ENCODE data around the gene GRIK4.
"Not testable (repeated sequence)": the region's sequence is repeated elsewhere in the genome, so short reads cannot be mapped to it uniquely, and the experiment has no call there.

GRIK4 gene

DNA sequence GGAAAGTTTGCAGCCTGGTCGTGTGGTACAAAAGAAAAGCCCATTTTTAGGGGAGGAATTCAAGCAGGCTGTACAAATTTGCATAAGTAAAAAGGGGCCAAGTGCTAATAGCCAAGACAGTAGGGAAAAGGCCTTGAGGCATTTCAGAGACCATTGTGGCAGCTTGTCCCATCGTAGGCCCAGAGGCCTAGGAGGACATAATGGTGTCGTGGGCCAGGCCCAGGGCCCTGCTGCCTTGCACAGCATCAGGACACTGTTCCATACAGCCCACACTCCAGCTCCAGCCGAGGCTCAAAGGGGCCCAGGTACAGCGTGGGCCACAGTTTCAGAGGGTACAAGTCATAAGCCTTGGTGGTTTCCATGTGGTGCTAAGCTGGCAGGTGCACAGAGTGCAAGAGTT is 106.9 kb downstream of the GRIK4 start:
- TF ChIP-seq, protein P1, sequence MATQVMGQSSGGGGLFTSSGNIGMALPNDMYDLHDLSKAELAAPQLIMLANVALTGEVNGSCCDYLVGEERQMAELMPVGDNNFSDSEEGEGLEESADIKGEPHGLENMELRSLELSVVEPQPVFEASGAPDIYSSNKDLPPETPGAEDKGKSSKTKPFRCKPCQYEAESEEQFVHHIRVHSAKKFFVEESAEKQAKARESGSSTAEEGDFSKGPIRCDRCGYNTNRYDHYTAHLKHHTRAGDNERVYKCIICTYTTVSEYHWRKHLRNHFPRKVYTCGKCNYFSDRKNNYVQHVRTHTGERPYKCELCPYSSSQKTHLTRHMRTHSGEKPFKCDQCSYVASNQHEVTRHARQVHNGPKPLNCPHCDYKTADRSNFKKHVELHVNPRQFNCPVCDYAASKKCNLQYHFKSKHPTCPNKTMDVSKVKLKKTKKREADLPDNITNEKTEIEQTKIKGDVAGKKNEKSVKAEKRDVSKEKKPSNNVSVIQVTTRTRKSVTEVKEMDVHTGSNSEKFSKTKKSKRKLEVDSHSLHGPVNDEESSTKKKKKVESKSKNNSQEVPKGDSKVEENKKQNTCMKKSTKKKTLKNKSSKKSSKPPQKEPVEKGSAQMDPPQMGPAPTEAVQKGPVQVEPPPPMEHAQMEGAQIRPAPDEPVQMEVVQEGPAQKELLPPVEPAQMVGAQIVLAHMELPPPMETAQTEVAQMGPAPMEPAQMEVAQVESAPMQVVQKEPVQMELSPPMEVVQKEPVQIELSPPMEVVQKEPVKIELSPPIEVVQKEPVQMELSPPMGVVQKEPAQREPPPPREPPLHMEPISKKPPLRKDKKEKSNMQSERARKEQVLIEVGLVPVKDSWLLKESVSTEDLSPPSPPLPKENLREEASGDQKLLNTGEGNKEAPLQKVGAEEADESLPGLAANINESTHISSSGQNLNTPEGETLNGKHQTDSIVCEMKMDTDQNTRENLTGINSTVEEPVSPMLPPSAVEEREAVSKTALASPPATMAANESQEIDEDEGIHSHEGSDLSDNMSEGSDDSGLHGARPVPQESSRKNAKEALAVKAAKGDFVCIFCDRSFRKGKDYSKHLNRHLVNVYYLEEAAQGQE (IDR thresholded peaks at IDR 0.05; ENCODE audit: insufficient replicate concordance, low read depth) = no peak
- TF ChIP-seq GABPA (IDR thresholded peaks at IDR 0.05; ENCODE audit: low read depth) (no peak), POLR2AphosphoS5 (IDR thresholded peaks at IDR 0.05; ENCODE audit: low read depth) (no peak), SPI1 (IDR thresholded peaks at IDR 0.05; ENCODE audit: borderline replicate concordance, low read depth) (no peak)
- TF ChIP-seq, protein P2, sequence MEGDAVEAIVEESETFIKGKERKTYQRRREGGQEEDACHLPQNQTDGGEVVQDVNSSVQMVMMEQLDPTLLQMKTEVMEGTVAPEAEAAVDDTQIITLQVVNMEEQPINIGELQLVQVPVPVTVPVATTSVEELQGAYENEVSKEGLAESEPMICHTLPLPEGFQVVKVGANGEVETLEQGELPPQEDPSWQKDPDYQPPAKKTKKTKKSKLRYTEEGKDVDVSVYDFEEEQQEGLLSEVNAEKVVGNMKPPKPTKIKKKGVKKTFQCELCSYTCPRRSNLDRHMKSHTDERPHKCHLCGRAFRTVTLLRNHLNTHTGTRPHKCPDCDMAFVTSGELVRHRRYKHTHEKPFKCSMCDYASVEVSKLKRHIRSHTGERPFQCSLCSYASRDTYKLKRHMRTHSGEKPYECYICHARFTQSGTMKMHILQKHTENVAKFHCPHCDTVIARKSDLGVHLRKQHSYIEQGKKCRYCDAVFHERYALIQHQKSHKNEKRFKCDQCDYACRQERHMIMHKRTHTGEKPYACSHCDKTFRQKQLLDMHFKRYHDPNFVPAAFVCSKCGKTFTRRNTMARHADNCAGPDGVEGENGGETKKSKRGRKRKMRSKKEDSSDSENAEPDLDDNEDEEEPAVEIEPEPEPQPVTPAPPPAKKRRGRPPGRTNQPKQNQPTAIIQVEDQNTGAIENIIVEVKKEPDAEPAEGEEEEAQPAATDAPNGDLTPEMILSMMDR (IDR thresholded peaks at IDR 0.05; ENCODE audit: insufficient read depth, low read length) = no peak
- no peak for DNase-seq (ENCODE audit: low read depth in 1 of 2, low spot score in 1 of 2)
- Histone ChIP-seq H3K27me3 (ENCODE audit: insufficient read depth, poor library complexity, severe bottlenecking) (no peaks in the 10 kb centered on the region), H3K27ac (replicated peaks) (no peak overlapping the region), H3K4me3 (replicated peaks; ENCODE audit: insufficient read depth, low read length) (no peak overlapping the region)

DNA sequence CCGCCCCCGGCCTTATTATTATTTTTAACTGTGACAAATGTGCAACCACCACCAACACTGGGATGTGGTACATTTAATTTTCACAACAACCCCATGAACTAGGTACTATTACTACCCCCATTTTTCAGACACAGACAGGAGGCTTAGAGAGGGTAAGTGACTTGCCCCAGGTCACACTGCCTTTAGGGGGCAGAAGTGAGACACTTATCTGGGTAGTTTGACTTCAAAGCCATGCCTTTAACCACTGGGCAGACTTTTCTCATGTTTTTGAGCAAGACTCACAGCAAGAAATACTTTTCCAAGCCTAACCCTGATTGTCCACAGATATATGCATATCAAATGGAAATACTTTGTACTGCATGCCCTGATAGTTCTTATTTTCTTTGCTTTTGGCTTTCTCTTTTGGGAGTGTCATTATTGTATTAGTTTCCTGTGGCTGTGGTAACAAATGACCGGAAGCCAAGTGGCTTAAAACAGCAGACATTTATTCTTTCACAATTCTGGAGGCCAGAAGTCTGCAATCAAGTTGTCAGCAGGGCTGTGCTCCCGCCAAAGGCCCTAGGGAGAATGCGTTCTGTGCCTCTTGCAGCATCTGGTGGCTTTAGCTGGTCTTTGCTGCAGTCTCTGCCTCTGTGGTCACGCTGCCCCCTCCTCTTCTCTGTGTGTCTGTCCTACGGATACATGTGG is 110.8 kb downstream of the GRIK4 start:
- H3K27ac ChIP-seq (replicated peaks) = no peak overlapping the region
- H3K27me3 ChIP-seq (ENCODE audit: insufficient read depth, poor library complexity, severe bottlenecking) = no peaks in the 10 kb centered on the region
- H3K4me3 ChIP-seq (replicated peaks; ENCODE audit: insufficient read depth, low read length) = no peak overlapping the region
- DNase-seq (ENCODE audit: low read depth in 1 of 2, low spot score in 1 of 2) = peak; percentile 3 to 5
- TF ChIP-seq, protein P1 (IDR thresholded peaks at IDR 0.05; ENCODE audit: insufficient replicate concordance, low read depth) = no peak
- no peak for TF ChIP-seq GABPA (IDR thresholded peaks at IDR 0.05; ENCODE audit: low read depth)
- no peak for TF ChIP-seq SPI1 (IDR thresholded peaks at IDR 0.05; ENCODE audit: borderline replicate concordance, low read depth)
- TF ChIP-seq POLR2AphosphoS5 (IDR thresholded peaks at IDR 0.05; ENCODE audit: low read depth) = no peak
- TF ChIP-seq, protein P2 (IDR thresholded peaks at IDR 0.05; ENCODE audit: insufficient read depth, low read length) = no peak

DNA sequence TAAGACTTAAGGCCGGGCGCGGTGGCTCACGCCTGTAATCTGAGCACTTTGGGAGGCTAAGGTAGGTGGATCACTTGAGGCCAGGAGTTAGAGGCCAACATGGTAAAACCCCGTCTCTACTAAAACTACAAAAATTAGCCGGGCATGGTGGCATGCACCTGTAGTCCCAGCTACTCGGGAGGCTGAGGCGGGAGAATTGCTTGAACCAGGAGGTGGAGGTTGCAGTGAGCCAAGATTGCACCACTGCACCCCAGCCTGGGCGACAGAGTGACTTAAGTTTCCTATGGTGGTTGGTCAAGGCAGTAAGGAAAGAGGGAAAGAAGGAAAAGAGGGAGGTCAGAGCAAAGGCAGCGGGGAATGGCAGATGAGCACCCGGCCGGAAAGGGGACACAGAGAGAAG is 113.4 kb downstream of the GRIK4 start:
- not testable (repeated sequence) for DNase-seq (ENCODE audit: low read depth in 1 of 2, low spot score in 1 of 2); H3K27me3 ChIP-seq (ENCODE audit: insufficient read depth, poor library complexity, severe bottlenecking); H3K4me3 ChIP-seq (replicated peaks; ENCODE audit: insufficient read depth, low read length); H3K27ac ChIP-seq (replicated peaks)

DNA sequence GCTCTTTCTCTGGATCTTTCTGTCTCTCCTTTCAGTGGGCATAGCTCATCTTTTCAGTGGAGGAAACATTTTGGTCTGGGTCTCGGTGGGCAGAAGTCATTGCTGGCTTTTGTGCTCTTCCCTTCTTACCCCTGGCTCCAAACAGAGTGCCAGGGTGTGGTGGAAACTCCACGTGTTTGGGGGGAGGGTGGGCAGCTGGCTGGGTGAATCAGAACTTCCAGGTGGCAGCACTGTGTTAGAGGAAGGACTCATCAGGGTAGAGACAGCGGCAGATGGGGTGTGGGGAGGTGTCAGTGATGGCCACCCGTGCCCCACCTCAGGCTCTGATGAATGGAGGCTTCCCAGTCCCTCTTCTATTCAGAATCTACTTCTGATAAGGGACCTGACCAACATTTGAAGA is 114.0 kb downstream of the GRIK4 start:
- H3K4me3 ChIP-seq (replicated peaks; ENCODE audit: insufficient read depth, low read length) = no peak overlapping the region
- no peak for DNase-seq (ENCODE audit: low read depth in 1 of 2, low spot score in 1 of 2)
- no peaks in the 10 kb centered on the region for H3K27me3 ChIP-seq (ENCODE audit: insufficient read depth, poor library complexity, severe bottlenecking)
- no peak overlapping the region for H3K27ac ChIP-seq (replicated peaks)
- TF ChIP-seq POLR2AphosphoS5 (IDR thresholded peaks at IDR 0.05; ENCODE audit: low read depth) (no peak), GABPA (IDR thresholded peaks at IDR 0.05; ENCODE audit: low read depth) (no peak)
- TF ChIP-seq, protein P2 (IDR thresholded peaks at IDR 0.05; ENCODE audit: insufficient read depth, low read length) = no peak
